Liver (tissue), 9 donors: Measurements from ENCODE around the gene ADARB1. TPM values are rescaled to one million over a fixed set of nuclear protein-coding genes. Genes with fewer than 3 reads are reported as not detected.

ENCODE experiments used
- DNase-seq: peaks from one replicate; pipeline ENCODE4 v3.0.0-alpha.2; 2017; ENCODE audit warnings: low spot score
- H3K27ac ChIP-seq, 2 donors: one replicate each; pipeline ENCODE4 v1.7.0; 2013; ENCODE audit warnings: inconsistent platforms in 2 of 2, low read length in 2 of 2, control low read depth in 1 of 2, low read depth in 1 of 2, mild to moderate bottlenecking in 1 of 2
- H3K27me3 ChIP-seq, 4 donors: one replicate each; pipeline versions ENCODE4 v1.6.1 to v1.7.0; 2013; ENCODE audit warnings: low read length in 3 of 4, inconsistent platforms in 1 of 4, mild to moderate bottlenecking in 1 of 4, moderate library complexity in 1 of 4; ENCODE audit not compliant: control insufficient read depth in 4 of 4, insufficient read depth in 4 of 4
- H3K36me3 ChIP-seq, 4 donors: one replicate each; pipeline versions ENCODE4 v1.6.1 to v1.7.0; 2013; ENCODE audit warnings: low read length in 3 of 4, mild to moderate bottlenecking in 3 of 4, low read depth in 1 of 4, moderate library complexity in 1 of 4; ENCODE audit not compliant: control insufficient read depth in 4 of 4, insufficient read depth in 3 of 4
- H3K4me1 ChIP-seq, 4 donors: one replicate each; pipeline versions ENCODE4 v1.6.1 to v1.7.0; 2013; ENCODE audit warnings: low read length in 3 of 4, mild to moderate bottlenecking in 3 of 4, moderate library complexity in 1 of 4; ENCODE audit not compliant: control insufficient read depth in 4 of 4, insufficient read depth in 4 of 4
- H3K4me3 ChIP-seq, 3 donors: one replicate each; pipeline versions ENCODE4 v1.6.1 to v1.7.0; 2013; ENCODE audit warnings: low read length in 3 of 3, control low read depth in 1 of 3, low read depth in 1 of 3, mild to moderate bottlenecking in 1 of 3
- H3K9ac ChIP-seq, 2 donors: one replicate each; pipeline ENCODE4 v1.7.0; 2013; ENCODE audit warnings: low read length in 2 of 2, mild to moderate bottlenecking in 2 of 2, moderate library complexity in 2 of 2, control low read depth in 1 of 2, low read depth in 1 of 2
- H3K9me3 ChIP-seq, 4 donors: one replicate each; pipeline versions ENCODE4 v1.6.1 to v1.7.0; 2013; ENCODE audit warnings: low read length in 3 of 4; ENCODE audit not compliant: control insufficient read depth in 4 of 4
- ATF3 ChIP-seq: IDR thresholded peaks from 2 replicates; pipeline ENCODE4 v1.6.1; 2016; ENCODE audit warnings: antibody characterized with exemption
- CTCF ChIP-seq: fragments of 150-350 bp; IDR thresholded peaks from 2 replicates; pipeline ENCODE4 v1.5.1; 2017; ENCODE audit warnings: improper control_type of control experiment, low read depth, low read length; ENCODE audit not compliant: missing input control
- EGR1 ChIP-seq, 2 donors: IDR thresholded peaks; 2 replicates each; pipeline ENCODE4 v1.6.1; 2016 to 2018; ENCODE audit warnings: antibody characterized with exemption in 2 of 2, low read depth in 2 of 2
- FOXA2 ChIP-seq: IDR thresholded peaks from 2 replicates; pipeline ENCODE4 v1.6.1; 2016; ENCODE audit warnings: antibody characterized with exemption
- GABPA ChIP-seq, 2 donors: IDR thresholded peaks in 1 of 2; conservative IDR thresholded peaks in 1 of 2; 2 replicates each; pipeline ENCODE4 v1.6.1; 2016; ENCODE audit warnings: antibody characterized with exemption in 2 of 2, mild to moderate bottlenecking in 1 of 2, moderate library complexity in 1 of 2
- HNF4A ChIP-seq, 2 donors: conservative IDR thresholded peaks; 2 replicates each; pipeline ENCODE4 v1.6.1; 2016; ENCODE audit warnings: antibody characterized with exemption in 2 of 2, mild to moderate bottlenecking in 2 of 2
- HNF4G ChIP-seq: IDR thresholded peaks from 2 replicates; pipeline ENCODE4 v1.6.1; 2016; ENCODE audit warnings: antibody characterized with exemption
- JUND ChIP-seq, 2 donors: IDR thresholded peaks; 2 replicates each; pipeline ENCODE4 v1.6.1; 2016; ENCODE audit warnings: antibody characterized with exemption in 2 of 2
- MAX ChIP-seq: IDR thresholded peaks from 2 replicates; pipeline ENCODE4 v1.6.1; 2016; ENCODE audit warnings: antibody characterized with exemption
- NR2F2 ChIP-seq: IDR thresholded peaks from 2 replicates; pipeline ENCODE4 v1.6.1; 2016; ENCODE audit warnings: antibody characterized with exemption
- RAD21 ChIP-seq, 2 donors: IDR thresholded peaks; 2 replicates each; pipeline ENCODE4 v1.6.1; 2016; ENCODE audit warnings: antibody characterized with exemption in 2 of 2, mild to moderate bottlenecking in 2 of 2
- REST ChIP-seq: IDR thresholded peaks from 2 replicates; pipeline ENCODE4 v1.6.1; 2016; ENCODE audit warnings: antibody characterized with exemption, mild to moderate bottlenecking
- TAF1 ChIP-seq: conservative IDR thresholded peaks from 2 replicates; pipeline ENCODE4 v1.6.1; 2016; ENCODE audit warnings: antibody characterized with exemption, mild to moderate bottlenecking
- YY1 ChIP-seq: IDR thresholded peaks from 2 replicates; pipeline ENCODE4 v1.6.1; 2016; ENCODE audit warnings: antibody characterized with exemption, mild to moderate bottlenecking
- ZBTB33 ChIP-seq: IDR thresholded peaks from 2 replicates; pipeline ENCODE4 v1.6.1; 2016; ENCODE audit warnings: antibody characterized with exemption
- WGBS: extraction: QIAGEN DNeasy Blood & Tissue Kit; methylation state at CpG from one replicate; pipeline ENCODE4 v1.1.7; 2013; 5-methylcytosine and 5-hydroxymethylcytosine counted together
- polyA plus RNA-seq, 2 donors: library from polyadenylated mRNA; stranded (reverse) in 1 of 2; unstranded in 1 of 2; fragments of 200-250 nt in 1 of 2; fragments of >200 nt in 1 of 2; fragmentation: Nextera tagmentation in 1 of 2; extraction: Ambion mirVana in 1 of 2; gene quantifications; one replicate each; pipeline versions ENCODE4 v1.2.1 to v1.2.3, GENCODE V29; 2013 to 2015
- total RNA-seq, 2 donors: library from RNA; depleted of rRNA; stranded (reverse); fragments of >200 nt; gene quantifications; one replicate each; pipeline ENCODE4 v1.2.3, GENCODE V29; 2014
- donor health status: healthy.
- donor health status: healthy.
- donor health status: healthy.
- donor health status: healthy.
- donor health status: healthy.

The ADARB1 gene
- total and polyA plus RNA-seq, 4 donors = 1.6 to 7.8 (median 2.9) TPM

GRCh38 chr21:45059121-45059520, 15.3 kb upstream of the ADARB1 start:
- WGBS = 77% methylated on average over 4 of the region's 4 CpGs

GRCh38 chr21:45060089-45060488, 14.3 kb upstream of the ADARB1 start:
- no peak for DNase-seq
- Histone ChIP-seq H3K4me3 (no peak overlapping the region), H3K27me3 (no peaks in the 10 kb centered on the region), H3K36me3 (no peaks in the 10 kb centered on the region), H3K27ac (no peak overlapping the region), H3K9me3 (no peaks in the 10 kb centered on the region), H3K4me1 (no peaks in the 10 kb centered on the region), H3K9ac (no peak overlapping the region)
- 86% methylated on average over 8 of the region's 8 CpGs for WGBS
- TF ChIP-seq ZBTB33 (no peak), HNF4G (no peak), TAF1 (no peak), FOXA2 (no peak), NR2F2 (no peak), MAX (no peak), HNF4A (conservative IDR thresholded peaks at IDR 0.05) (no peak), CTCF (no peak), REST (no peak), YY1 (no peak), RAD21 (IDR thresholded peaks at IDR 0.05) (no peak), JUND (IDR thresholded peaks at IDR 0.05) (no peak)

More at GRCh38 chr21:45059121-45059520, 15.3 kb upstream of the ADARB1 start:
- no peak overlapping the region for H3K9ac ChIP-seq
- H3K4me3 ChIP-seq = no peak overlapping the region
- no peak overlapping the region for H3K27ac ChIP-seq
- no peaks in the 10 kb centered on the region for H3K9me3 ChIP-seq
- H3K27me3 ChIP-seq = no peaks in the 10 kb centered on the region
- H3K4me1 ChIP-seq = no peaks in the 10 kb centered on the region
- TF ChIP-seq YY1 (no peak), EGR1 (IDR thresholded peaks at IDR 0.05; ENCODE audit: low read depth in 2 of 2) (no peak), HNF4G (no peak), HNF4A (conservative IDR thresholded peaks at IDR 0.05) (no peak), MAX (no peak), GABPA (IDR thresholded peaks at IDR 0.05 in 1 of 2, conservative IDR thresholded peaks at IDR 0.05 in 1 of 2) (no peak), REST (no peak), RAD21 (IDR thresholded peaks at IDR 0.05) (no peak), TAF1 (no peak), FOXA2 (no peak), ATF3 (no peak), JUND (IDR thresholded peaks at IDR 0.05) (no peak)
- no peak for DNase-seq
- H3K36me3 ChIP-seq = no peaks in the 10 kb centered on the region
